ENCODE data around the gene INHBA. TPM values are rescaled to one million over a fixed set of nuclear protein-coding genes. Genes with fewer than 3 reads are reported as not detected.

INHBA gene
- polyA plus RNA-seq, 1 donor from 2014 or later = 0.19 TPM

DNA sequence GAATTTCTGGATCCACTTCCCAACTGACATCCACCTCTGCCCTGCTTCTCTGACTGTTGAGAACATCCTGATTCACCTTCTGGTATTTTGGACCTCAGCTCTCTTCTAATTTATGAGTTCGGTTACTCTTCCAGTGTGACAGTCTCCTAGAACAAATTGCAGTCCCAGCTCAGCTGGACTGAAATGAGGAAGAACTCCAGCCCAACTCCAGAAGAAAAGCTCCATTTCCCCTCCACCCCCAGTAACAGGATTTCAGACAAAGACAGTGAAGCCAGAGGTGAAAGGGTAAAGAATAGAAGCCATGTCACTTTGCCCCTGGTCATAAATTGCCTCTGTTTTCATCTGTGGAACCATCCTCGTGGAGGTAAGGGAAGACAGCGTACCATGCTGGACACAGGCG lies 26.2 kb upstream of the INHBA start:
- H2AFZ ChIP-seq (ENCODE audit: low read depth, low read length) = no peak overlapping the region
- H4K20me1 ChIP-seq (ENCODE audit: insufficient read depth) = no peaks in the 10 kb centered on the region
- no peak overlapping the region for H3K4me2 ChIP-seq (ENCODE audit: low read length)
- no peaks in the 10 kb centered on the region for H3K9me3 ChIP-seq (ENCODE audit: low read length)
- H3K27me3 ChIP-seq (ENCODE audit: insufficient read depth, low read depth, low read length) = no peaks in the 10 kb centered on the region
- H3F3A ChIP-seq (ENCODE audit: insufficient read depth, low read length, poor library complexity, severe bottlenecking) = no peaks in the 10 kb centered on the region
- TF ChIP-seq, protein P1, sequence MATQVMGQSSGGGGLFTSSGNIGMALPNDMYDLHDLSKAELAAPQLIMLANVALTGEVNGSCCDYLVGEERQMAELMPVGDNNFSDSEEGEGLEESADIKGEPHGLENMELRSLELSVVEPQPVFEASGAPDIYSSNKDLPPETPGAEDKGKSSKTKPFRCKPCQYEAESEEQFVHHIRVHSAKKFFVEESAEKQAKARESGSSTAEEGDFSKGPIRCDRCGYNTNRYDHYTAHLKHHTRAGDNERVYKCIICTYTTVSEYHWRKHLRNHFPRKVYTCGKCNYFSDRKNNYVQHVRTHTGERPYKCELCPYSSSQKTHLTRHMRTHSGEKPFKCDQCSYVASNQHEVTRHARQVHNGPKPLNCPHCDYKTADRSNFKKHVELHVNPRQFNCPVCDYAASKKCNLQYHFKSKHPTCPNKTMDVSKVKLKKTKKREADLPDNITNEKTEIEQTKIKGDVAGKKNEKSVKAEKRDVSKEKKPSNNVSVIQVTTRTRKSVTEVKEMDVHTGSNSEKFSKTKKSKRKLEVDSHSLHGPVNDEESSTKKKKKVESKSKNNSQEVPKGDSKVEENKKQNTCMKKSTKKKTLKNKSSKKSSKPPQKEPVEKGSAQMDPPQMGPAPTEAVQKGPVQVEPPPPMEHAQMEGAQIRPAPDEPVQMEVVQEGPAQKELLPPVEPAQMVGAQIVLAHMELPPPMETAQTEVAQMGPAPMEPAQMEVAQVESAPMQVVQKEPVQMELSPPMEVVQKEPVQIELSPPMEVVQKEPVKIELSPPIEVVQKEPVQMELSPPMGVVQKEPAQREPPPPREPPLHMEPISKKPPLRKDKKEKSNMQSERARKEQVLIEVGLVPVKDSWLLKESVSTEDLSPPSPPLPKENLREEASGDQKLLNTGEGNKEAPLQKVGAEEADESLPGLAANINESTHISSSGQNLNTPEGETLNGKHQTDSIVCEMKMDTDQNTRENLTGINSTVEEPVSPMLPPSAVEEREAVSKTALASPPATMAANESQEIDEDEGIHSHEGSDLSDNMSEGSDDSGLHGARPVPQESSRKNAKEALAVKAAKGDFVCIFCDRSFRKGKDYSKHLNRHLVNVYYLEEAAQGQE (IDR thresholded peaks at IDR 0.05; ENCODE audit: borderline replicate concordance) = no peak
- TF ChIP-seq, protein P2, sequence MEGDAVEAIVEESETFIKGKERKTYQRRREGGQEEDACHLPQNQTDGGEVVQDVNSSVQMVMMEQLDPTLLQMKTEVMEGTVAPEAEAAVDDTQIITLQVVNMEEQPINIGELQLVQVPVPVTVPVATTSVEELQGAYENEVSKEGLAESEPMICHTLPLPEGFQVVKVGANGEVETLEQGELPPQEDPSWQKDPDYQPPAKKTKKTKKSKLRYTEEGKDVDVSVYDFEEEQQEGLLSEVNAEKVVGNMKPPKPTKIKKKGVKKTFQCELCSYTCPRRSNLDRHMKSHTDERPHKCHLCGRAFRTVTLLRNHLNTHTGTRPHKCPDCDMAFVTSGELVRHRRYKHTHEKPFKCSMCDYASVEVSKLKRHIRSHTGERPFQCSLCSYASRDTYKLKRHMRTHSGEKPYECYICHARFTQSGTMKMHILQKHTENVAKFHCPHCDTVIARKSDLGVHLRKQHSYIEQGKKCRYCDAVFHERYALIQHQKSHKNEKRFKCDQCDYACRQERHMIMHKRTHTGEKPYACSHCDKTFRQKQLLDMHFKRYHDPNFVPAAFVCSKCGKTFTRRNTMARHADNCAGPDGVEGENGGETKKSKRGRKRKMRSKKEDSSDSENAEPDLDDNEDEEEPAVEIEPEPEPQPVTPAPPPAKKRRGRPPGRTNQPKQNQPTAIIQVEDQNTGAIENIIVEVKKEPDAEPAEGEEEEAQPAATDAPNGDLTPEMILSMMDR (IDR thresholded peaks at IDR 0.05; ENCODE audit: poor library complexity, severe bottlenecking) = no peak
- no peak for TF ChIP-seq POLR2AphosphoS5 (IDR thresholded peaks at IDR 0.05)
- no peak for TF ChIP-seq RAD21 (conservative IDR thresholded peaks at IDR 0.05)
- no peak for TF ChIP-seq MXI1 (conservative IDR thresholded peaks at IDR 0.05; ENCODE audit: poor library complexity, severe bottlenecking)
- TF ChIP-seq SMC3 (conservative IDR thresholded peaks at IDR 0.05; ENCODE audit: poor library complexity) = no peak
- H3K9me2 ChIP-seq (ENCODE audit: insufficient read depth, low read length) = no peaks in the 10 kb centered on the region
- no peaks in the 10 kb centered on the region for H3K79me2 ChIP-seq (replicated peaks; ENCODE audit: insufficient read depth, low read length)
- no peak overlapping the region for H3K4me3 ChIP-seq (ENCODE audit: low read length)
- H3K36me3 ChIP-seq (ENCODE audit: insufficient read depth, low read length) = no peaks in the 10 kb centered on the region
- no peak overlapping the region for H3K9ac ChIP-seq (ENCODE audit: low read length)
- no peak overlapping the region for H3K27ac ChIP-seq (ENCODE audit: low read length)

DNA sequence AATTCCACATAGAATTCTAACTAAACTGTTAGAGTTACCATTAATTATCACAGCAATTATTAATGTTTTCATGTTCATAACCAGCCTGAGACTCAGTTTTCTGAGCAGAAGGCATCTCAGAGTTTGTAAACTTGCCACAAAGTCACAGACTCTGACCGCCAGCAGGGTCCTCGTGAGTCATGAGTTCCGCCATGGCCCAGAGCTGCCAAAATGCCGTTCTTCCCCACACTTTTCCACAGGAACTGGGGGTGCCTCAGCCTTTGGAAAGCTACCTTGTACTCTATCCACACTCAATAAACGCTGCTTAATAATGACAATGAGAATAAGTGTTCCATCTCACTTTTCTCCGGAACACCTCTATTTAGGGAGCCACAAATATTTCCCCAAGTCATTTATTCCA lies 22.1 kb upstream of the INHBA start:
- TF ChIP-seq TAF1 (IDR thresholded peaks at IDR 0.05; ENCODE audit: low read depth) (no peak), SMC3 (conservative IDR thresholded peaks at IDR 0.05; ENCODE audit: poor library complexity) (no peak), MXI1 (conservative IDR thresholded peaks at IDR 0.05; ENCODE audit: poor library complexity, severe bottlenecking) (no peak), EZH2 (IDR thresholded peaks at IDR 0.05; ENCODE audit: borderline replicate concordance, insufficient read depth, low read length, poor library complexity, severe bottlenecking) (no peak)
- TF ChIP-seq, protein P2 (IDR thresholded peaks at IDR 0.05; ENCODE audit: poor library complexity, severe bottlenecking) = no peak
- TF ChIP-seq, protein P1 (IDR thresholded peaks at IDR 0.05; ENCODE audit: borderline replicate concordance) = no peak
- Histone ChIP-seq H3K27me3 (ENCODE audit: insufficient read depth, low read depth, low read length) (no peaks in the 10 kb centered on the region), H3K4me2 (ENCODE audit: low read length) (no peak overlapping the region)

More for the DNA sequence above, 22.1 kb upstream of the INHBA start:
- Histone ChIP-seq H3K79me2 (replicated peaks; ENCODE audit: insufficient read depth, low read length) (no peaks in the 10 kb centered on the region), H3K27ac (ENCODE audit: low read length) (no peak overlapping the region), H3K36me3 (ENCODE audit: insufficient read depth, low read length) (no peaks in the 10 kb centered on the region), H3K9me2 (ENCODE audit: insufficient read depth, low read length) (no peaks in the 10 kb centered on the region), H2AFZ (ENCODE audit: low read depth, low read length) (no peak overlapping the region), H3K9me3 (ENCODE audit: low read length) (no peaks in the 10 kb centered on the region), H4K20me1 (ENCODE audit: insufficient read depth) (no peaks in the 10 kb centered on the region), H3K9ac (ENCODE audit: low read length) (no peak overlapping the region), H3K4me3 (ENCODE audit: low read length) (no peak overlapping the region), H3F3A (ENCODE audit: insufficient read depth, low read length, poor library complexity, severe bottlenecking) (no peaks in the 10 kb centered on the region)

Measured in neural cell (in vitro differentiated cells).